ENCODE measurements around the gene HNRNPU.
A peak's percentile ranks its signal among the peaks of the same experiment; 100 is the strongest.

Gene HNRNPU

GRCh38 chr1:244815600-244816099, 48.7 kb downstream of the HNRNPU start:
- no peak for TF ChIP-seq ZNF274 (IDR thresholded peaks at IDR 0.05; ENCODE audit: low read depth, low read length)
- peak overlapping the region; percentile 2; the same call in 1 of the 2 replicates for H3K4me3 ChIP-seq (ENCODE audit: low read length)

GRCh38 chr1:244813327-244813726, 51.0 kb downstream of the HNRNPU start:
- no peak overlapping the region for H3K4me3 ChIP-seq (ENCODE audit: low read length)
- no peak for TF ChIP-seq ZNF274 (IDR thresholded peaks at IDR 0.05; ENCODE audit: low read depth, low read length)

GRCh38 chr1:244810221-244810620, 54.1 kb downstream of the HNRNPU start:
- no peak for TF ChIP-seq ZNF274 (IDR thresholded peaks at IDR 0.05; ENCODE audit: low read depth, low read length)

GRCh38 chr1:244807138-244807537, 57.2 kb downstream of the HNRNPU start:
- no peak for TF ChIP-seq ZNF274 (IDR thresholded peaks at IDR 0.05; ENCODE audit: low read depth, low read length)
- H3K4me3 ChIP-seq (ENCODE audit: low read length), result no peak overlapping the region

More at GRCh38 chr1:244810221-244810620, 54.1 kb downstream of the HNRNPU start:
- no peak overlapping the region for H3K4me3 ChIP-seq (ENCODE audit: low read length)

GRCh38 chr1:244804841-244805240, 59.5 kb downstream of the HNRNPU start:
- H3K4me3 ChIP-seq (ENCODE audit: low read length), result no peak overlapping the region
- no peak for TF ChIP-seq ZNF274 (IDR thresholded peaks at IDR 0.05; ENCODE audit: low read depth, low read length)

- no peak for TF ChIP-seq ZNF274 (IDR thresholded peaks at IDR 0.05; ENCODE audit: low read depth, low read length)
- no peak overlapping the region for H3K4me3 ChIP-seq (ENCODE audit: low read length)
Measured at GRCh38 chr1:244802556-244803239, 61.6 kb downstream of the HNRNPU start.

GRCh38 chr1:244802041-244802440, 62.3 kb downstream of the HNRNPU start:
- no peak for TF ChIP-seq ZNF274 (IDR thresholded peaks at IDR 0.05; ENCODE audit: low read depth, low read length)
- no peak overlapping the region for H3K4me3 ChIP-seq (ENCODE audit: low read length)

- TF ChIP-seq ZNF274 (IDR thresholded peaks at IDR 0.05; ENCODE audit: low read depth, low read length), result no peak
- H3K4me3 ChIP-seq (ENCODE audit: low read length), result no peak overlapping the region
Measured at GRCh38 chr1:244801246-244801645, 63.1 kb downstream of the HNRNPU start.

- no peak for TF ChIP-seq ZNF274 (IDR thresholded peaks at IDR 0.05; ENCODE audit: low read depth, low read length)
- H3K4me3 ChIP-seq (ENCODE audit: low read length), result no peak overlapping the region
Measured at GRCh38 chr1:244800821-244801220, 63.5 kb downstream of the HNRNPU start.

Measured in GM08714 (cell line).